GM19239 (cell line): ENCODE results near the gene SH2D3C.
A peak's percentile ranks its signal among the peaks of the same experiment; 100 is the strongest.
"Not testable (repeated sequence)": the region's sequence is repeated elsewhere in the genome, so short reads cannot be mapped to it uniquely, and the experiment has no call there.

ENCODE experiments used
- DNase-seq: peaks from one replicate; pipeline ENCODE4 v3.0.0; 2011; ENCODE audit warnings: low spot score; ENCODE audit not compliant: insufficient read length
- FAIRE-seq: peaks from 2 replicates; lab custom pipeline; 2011; peaks lifted over from hg19 to GRCh38; lab: Jason Lieb, UNC

Gene SH2D3C

DNA sequence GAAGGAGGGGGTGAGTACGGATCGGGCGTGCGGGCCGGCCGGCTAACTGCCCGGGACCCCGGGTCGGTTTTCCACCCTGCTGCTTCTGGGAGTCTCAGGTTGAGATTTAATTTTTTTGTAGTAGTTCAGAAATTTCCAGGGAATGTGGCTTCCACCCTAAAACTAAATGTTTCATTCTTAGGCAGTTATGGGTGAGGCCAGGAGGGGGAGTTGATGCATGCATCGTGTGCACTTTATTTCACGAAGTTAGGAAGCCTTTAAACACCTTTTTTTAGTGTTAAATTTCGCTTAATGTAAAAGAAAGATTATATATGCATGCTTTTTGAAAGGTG is 8.3 kb upstream of the SH2D3C start:
- FAIRE-seq, result no peak
- no peak for DNase-seq

DNA sequence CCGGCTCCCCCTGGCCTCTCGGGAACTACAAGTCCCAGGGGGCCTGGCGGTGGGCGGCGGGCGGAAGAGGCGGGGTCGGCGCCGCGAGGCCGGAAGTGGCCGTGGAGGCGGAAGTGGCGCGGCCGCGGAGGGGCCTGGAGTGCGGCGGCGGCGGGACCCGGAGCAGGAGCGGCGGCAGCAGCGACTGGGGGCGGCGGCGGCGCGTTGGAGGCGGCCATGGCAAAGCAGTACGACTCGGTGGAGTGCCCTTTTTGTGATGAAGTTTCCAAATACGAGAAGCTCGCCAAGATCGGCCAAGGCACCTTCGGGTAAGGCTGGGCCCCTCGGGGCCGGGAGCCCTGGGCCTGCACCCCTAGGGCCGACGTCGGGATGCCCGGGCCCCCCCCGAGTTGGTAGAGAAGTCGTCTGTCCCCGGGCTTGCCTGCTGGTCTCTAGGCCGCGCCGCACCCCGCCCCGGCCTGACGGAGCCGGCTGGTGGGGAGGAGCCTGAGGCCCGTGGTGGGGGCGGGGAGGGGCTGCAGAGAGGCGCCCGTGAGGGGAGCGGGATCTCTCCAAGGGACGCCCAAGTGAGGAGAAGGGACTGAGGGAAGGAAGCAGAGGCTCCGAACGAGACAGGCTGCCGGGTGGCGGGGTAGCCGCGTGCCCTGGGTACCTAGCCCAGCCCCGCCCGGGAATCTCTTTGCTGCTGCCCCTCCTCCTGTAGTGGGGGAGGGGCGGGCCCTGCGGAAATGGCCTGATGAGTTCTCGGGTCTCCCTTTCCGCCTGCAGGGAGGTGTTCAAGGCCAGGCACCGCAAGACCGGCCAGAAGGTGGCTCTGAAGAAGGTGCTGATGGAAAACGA is 7.7 kb upstream of the SH2D3C start, which contains the start of gene CDK9:
CDK9 (plus strand) TSS at position 102 of the 840 bp plus-strand sequence; CDS start at position 217, 115 bp downstream.
- DNase-seq (peak; percentile 89), FAIRE-seq (peak; percentile 93)

DNA sequence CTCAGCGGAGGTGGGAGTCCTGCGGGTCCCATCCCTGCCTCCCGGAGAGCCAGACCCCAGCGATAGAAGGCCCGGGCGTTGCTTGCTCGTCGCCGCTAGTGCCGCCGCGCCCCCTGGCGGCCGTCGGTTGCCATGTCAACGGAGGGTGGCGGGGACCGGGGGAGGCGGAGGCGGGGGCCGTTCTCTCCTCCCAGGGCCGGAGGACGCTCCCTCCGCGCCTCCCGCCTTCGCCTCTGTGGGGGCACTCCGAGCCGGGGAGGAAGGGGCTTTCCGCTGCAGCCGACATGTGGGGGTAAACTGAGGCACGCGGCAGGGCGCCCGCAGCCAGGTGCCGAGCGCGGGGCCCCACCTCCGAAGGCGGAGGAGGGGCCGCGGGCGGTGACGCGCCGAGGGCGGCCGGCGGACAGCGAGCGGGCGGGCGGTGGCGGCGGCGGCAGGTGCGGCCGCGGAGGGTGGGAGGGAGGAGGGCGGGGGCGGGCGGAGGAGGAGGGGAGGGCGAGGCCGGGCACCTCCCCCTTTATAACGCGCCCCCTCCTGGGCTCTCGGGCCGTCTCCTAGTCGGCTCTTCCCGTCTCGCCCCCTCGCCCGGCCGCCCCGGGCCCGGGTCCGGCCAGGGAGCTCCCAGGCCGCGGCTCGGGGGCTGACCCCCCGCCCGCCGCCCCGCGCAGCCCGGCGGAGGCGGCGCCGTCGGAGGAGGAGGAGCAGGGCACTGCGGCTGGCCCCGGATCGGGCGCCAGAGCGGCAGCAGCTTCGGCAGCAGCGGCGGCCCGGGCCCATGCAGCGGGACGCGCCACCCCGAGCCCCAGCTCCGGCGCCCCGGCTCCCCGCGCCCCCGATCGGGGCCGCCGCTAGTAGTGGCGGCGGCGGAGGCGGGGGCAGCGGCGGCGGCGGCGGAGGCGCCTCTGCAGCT is 6.8 kb upstream of the SH2D3C start:
- peak; percentile 73 for FAIRE-seq

DNA sequence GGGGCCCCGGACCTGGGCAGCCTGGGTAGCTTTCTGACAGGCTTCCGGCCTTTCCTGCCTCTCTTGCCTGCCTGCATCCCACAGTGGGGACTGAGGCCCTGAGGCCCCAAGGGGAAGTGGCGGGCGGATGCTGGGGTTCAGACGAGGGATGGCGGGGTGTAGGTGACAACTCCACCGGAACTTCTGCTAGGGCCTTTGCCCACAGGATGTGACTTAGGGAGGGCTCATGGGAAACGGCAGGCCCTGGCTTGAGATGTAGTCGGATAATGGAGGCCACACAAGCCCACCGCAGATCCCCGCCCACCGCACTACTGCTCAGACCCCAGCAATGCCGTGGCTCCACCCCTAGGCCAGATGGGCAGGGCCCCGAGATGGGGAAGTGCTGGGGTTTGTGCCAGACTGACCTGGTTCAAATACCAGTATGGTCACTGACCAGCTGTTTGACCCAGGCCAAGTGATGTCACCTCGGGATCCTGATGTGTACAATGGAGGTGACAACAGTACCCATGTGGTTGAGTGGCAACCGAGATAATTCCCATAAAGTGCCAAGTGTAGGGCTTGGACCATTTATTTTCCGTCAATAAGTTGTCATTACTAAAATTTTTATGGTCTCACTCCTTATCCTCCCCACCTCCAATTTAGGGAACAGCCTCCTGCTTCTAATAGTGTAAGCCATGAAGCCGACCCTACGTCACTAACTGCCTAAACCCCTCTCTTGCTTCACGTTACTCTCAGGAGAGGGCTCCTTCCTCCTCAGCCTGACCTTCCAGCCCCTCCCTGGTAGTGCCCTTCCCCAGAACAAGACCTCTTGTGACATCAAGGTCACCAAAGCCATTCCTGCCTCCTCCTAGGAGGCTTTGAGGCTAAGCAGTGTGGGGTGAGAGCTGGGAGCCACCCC is 4.9 kb upstream of the SH2D3C start:
- DNase-seq, result no peak
- peak; percentile 73 for FAIRE-seq

More for the DNA sequence above, 6.8 kb upstream of the SH2D3C start:
- DNase-seq, result peak; percentile 80

DNA sequence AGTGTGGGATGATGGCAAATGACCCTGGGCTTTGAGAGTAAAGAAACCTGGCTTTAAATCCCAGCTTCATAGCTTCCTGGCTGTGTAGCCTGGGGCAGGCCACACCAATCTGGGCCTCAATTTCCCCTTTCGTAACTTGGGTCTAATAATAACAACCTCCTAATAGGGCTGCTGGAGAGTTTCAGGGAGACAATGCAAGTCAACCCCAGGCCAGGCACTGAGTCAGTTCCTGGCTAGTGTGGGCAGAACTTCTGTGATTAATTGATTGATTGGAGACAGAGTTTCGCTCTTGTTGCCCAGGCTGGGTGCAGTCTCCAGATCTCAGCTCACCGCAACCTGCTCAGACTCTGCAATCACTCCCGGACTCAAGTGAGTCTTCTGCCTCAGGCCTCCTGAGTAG is 3.3 kb upstream of the SH2D3C start:
- FAIRE-seq (no peak), DNase-seq (no peak)

DNA sequence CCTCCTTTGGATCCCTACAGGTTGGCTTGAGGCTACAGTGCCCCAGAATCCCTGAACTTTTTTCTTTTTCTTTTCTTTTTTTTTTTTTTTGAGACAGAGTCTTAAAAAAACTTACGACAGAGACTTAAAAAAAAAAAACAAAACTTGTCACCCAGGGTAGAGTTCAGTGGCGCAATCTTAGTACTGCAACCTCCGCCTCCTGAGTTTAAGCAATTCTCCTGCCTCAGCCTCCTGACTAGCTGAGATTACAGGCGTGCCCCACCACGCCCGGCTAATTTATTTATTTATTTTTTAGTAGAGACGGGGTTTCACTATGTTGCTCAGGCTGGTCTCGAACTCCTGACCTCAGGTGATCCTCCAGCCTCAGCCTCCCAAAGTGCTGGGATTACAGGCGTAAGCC is 2.4 kb upstream of the SH2D3C start:
- FAIRE-seq, DNase-seq: not testable (repeated sequence)

DNA sequence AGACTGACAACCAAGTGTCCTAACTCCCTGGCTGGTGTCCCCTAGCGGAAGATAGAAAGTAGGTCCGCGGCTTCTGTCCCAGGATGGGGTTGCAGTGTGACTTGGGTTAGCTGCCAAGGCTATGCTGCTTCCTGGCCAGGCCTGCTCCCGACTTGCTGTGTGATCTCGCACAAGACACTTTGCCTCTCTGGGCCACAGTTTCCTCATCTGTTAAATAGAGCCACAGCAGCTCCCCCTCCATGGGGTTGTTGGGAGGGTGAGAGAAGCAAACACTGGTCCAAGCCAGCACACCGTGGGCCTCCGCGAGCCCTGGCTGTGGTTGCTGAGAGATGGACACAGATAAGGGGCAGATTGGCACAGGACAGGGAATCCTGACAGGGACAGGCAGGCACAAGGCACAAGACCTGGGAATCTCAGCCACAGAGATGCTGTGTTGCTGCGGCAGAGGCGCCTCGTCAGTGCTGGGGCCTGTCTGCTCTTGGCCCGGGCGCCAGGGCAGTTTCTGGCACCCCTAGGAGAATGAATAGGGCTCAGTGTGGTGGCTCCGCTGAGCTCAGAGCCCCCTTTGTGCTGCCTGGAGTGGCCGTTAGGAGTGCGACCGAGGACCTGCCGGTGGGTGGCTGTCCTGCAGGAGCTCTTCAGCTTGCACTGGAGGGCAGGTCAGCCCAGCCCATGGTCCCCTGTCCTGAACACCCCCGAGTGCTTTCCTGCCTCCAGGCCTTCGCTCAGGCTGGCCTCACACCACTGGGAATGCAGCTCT is 1.8 kb upstream of the SH2D3C start:
- no peak for FAIRE-seq
- no peak for DNase-seq

DNA sequence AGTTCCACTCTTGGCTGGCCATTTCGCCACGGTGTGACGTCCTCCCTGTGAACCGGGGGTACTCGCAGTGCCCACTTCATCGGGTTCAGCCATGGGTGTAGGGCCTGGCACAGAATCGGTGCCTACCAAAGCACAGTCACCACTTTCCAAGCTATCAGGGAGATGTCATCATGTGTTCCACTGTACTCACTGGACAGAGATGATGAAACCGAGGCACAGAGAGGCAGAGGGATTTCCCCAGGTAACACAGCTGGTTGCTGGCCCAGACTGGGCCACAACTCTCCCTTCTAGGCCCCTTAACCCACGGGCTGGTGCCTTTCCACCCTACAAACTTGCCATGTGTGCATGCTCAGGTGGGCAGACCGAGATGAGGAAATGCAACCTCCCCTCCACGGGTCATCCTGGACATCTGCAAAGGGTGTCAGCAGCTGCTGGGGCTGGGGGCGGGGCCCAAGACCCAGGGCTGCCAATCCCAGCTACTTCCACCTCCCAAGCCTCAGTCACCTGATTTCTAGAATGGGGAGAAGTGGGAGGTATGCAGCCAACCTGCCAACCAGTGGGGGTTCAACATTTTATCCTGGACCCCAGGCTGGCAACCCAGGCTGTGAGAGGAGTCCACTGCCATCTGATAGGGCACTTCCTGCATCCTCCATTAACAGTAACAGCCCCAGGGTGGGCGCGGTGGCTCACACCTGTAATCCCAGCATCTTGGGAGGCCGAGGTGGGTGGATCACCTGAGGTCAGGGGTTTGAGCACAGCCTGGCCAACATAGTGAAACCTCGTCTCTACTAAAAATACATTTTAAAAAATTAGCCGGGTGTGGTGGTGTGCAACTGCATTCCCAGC is 893 bp upstream of the SH2D3C start:
- no peak for DNase-seq
- FAIRE-seq, result peak; percentile 58

DNA sequence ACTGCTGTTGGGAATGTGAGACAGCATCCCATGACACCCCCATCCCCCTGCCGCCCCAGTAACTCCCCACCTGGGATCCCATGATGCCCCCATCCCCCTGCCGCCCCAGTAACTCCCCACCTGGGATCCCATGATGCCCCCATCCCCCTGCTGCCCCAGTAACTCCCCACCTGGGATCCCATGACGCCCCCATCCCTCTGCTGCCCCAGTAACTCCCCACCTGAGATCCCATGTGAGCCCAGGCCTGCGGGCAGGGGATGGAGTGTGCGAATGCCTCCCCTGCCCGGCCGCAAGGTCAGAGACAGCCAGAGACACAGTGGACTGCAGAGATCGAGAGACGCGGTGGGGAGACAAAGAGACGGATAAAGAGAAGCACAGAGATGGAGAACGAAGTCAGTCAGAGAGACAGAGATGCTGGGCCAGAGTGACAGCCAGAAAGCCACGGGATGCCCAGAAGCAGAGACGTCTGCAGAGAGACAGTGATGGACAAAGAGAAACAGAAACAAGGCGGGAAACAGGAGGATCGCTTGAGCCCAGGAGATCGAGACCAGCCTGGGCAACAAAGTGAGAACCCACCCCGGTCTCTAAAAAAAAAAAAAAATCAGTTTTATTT is 992 bp downstream of the SH2D3C start:
- FAIRE-seq, result peak; percentile 11
- DNase-seq, result no peak

DNA sequence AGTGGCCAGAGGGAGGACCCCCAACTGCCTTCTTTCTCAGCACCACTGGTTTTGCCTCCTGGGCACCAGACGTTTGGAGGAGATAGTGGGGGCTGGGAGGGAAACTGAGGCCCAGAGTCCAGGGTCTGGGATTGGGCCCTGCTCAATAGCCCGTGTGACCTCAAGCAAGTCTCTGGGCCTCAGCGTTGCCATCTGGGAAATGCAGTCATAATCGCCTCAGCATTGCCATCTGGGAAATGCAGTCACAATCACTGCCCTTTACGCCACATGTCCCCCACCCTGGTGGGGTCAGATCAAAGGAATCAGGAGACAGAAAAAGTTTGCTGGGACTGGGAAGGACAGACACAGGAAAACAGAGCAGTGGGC is 1.6 kb downstream of the SH2D3C start:
- peak; percentile 26 for FAIRE-seq
- DNase-seq, result no peak

DNA sequence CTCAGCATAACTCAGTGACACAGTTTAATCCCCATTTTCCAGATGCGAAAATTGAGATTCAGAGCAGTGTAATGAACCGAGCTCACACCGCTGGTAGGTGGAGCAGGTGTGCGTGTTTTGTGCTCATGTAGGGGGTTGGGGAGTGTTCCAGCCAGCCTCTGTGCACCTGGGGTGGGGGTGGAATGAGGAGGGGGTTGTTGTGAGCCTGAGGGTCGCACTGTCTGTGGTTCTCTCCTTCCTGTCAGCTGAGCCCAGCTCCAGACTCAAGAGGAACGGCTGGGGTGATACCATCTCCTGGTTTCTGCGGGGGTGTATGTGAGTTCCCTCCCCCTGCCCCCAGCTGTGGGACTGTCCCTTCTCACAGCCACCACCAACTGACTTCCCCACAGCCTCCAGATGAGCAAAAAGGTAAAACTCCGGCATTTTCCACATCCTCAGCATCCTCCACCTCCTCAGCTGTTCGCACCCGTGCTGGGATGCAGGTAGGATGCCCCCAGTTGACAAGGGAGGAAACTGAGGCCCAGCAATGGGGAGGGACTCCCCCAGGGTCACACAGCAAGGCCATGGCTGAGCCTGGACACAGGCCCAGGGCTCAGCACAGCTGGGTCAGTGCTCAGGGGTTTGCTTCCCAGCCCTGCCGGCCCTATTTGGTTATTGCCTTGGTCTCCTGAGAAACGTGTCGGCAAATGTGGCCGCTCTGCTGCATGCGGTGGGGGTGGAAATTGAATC is 2.1 kb downstream of the SH2D3C start:
- FAIRE-seq, result peak; percentile 87
- peak; percentile 59 for DNase-seq

DNA sequence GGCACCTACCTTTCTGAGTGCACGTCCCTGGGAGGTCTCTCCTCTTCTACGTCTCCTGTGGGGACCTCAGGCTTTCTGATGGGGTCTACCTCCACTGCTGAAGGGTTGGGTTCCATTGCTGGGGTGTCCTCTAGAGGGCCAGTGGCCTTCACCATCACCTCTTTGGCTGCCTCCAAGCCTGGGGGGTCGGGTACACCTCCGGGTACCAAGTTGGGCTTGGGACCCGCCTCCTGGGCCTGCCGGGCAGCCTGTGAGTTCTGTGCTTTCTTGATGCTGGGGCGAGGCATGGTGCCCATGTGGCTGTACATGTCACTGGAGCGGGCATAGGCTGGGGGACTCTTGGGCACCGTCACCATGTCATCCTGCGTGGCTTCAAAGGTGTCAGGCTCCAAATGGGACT is 4.5 kb downstream of the SH2D3C start:
- DNase-seq, result no peak
- FAIRE-seq, result no peak

DNA sequence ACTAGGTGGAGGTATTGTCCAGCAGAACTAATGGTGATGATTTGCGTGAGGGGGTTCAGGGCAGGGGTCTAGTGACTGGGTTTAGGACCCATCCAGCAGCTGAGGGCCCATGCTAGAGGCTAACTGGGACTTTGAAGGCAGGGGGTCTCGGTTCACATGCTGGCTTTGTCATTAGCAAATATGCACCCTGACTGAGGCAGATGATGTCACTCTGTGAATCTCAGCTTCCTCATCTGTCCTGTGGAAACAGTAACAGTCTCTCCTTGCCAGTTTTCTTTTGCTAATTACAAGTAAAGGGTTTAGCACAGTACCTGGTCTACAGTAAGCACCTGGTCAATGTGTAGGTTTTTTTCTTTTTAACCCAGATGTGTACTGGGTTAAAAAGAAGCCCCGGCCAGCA is 5.2 kb downstream of the SH2D3C start:
- no peak for DNase-seq
- no peak for FAIRE-seq

DNA sequence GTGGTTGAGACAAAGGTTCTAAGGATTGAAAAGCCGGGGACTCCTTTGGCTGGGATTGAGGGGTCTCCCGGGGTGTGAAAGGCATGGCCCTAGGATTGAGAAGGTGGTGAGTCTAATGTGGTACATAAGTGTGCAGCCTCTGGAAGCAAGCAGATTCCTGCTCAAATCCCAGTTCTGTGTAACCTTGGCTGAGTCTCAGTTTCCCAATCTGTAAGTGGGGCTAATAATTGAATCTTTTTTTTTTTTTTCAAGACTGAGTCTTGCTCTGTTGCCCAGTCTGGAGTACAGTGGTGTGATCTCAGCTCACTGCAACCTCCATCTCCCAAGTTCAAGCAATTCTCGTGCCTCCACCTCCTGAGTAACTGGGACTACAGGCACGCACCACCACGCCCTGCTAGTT is 5.9 kb downstream of the SH2D3C start:
- no peak for DNase-seq
- FAIRE-seq, result no peak

DNA sequence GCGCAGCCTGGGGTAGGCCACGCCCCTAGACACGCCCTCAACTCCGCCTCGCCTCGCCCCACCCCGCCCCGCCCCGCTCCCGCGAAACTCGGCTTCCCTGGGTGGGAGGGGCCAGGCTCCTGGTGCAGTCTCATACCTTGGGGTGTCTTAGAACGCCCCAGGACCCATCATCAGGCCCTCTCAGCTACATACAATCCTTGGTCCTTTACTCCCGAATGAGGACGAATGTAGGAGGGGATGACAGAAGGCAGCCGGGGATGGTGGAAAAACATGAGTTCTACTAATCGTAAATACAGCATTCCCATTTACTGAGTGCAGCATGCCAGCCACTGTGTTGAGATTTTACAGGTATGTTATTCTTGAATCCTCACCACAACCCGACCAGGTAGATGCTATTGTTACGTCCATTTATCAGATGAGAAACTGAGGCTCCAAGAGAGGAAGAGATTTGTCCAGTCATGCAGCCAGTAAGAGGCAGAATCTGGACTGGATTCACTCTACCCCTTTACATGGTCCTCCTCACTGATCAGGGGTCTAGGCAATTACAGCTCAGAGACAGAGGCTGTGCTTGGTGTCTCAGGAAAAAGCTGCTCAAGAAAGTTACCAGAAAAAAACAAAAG is 6.8 kb downstream of the SH2D3C start:
- DNase-seq (no peak), FAIRE-seq (no peak)

DNA sequence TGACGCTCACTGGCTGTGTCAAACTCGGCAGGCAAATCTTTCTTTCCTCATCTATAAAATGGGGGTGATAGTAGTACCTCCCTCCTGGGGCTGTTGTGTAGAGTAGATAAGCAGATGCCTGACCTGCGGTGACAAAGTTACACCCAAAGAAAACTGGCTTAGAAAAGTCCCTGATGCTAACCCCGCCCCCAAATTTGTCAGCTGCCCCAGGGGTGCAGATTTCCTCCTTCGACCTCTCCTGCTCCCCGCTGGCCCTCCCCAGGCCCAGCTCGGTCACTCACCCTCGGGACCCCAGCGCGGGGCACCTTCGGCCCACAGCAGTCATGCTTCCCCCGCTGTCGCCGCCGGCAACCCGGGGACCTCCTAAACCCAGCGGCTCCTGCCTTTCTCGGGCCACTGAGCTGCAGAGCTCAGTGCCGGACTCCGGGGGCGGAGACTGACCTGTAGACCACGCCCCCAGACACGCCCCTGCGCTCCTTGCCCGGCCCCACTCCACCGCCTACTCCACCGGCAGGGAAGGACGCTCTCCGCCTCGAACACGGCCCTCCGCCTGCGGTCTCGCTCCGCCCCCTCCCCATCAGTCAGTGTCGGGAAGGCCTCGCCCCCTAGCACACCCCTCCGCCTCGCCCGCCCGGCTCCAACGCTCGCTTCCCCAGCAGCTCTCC is 7.4 kb downstream of the SH2D3C start:
- FAIRE-seq (peak; percentile 92), DNase-seq (peak; percentile 80)

DNA sequence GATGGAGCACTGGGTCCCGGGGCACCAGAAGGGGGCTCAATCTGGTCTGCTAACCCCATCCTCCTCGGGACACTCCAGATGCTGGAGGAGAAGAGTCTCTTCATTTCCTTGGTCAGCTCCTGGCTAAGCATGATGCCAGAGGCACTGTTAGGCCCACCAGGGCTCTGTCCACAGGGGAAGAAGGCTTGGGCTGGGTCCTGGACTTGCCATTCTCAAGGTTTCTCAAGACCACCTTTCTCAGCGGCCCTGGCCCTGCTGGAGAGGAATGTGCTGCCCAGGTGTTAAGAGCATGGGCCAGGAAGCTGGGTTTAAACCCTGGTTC is 7.9 kb downstream of the SH2D3C start:
- no peak for FAIRE-seq
- no peak for DNase-seq
